Measurements from ENCODE around the gene ENTPD3. TPM values are rescaled to one million over a fixed set of nuclear protein-coding genes. Genes with fewer than 3 reads are reported as not detected.

The ENTPD3 gene
- total RNA-seq, 4 donors from 2014 or later: 2.1 to 5.7 (median 4.9) TPM

DNA sequence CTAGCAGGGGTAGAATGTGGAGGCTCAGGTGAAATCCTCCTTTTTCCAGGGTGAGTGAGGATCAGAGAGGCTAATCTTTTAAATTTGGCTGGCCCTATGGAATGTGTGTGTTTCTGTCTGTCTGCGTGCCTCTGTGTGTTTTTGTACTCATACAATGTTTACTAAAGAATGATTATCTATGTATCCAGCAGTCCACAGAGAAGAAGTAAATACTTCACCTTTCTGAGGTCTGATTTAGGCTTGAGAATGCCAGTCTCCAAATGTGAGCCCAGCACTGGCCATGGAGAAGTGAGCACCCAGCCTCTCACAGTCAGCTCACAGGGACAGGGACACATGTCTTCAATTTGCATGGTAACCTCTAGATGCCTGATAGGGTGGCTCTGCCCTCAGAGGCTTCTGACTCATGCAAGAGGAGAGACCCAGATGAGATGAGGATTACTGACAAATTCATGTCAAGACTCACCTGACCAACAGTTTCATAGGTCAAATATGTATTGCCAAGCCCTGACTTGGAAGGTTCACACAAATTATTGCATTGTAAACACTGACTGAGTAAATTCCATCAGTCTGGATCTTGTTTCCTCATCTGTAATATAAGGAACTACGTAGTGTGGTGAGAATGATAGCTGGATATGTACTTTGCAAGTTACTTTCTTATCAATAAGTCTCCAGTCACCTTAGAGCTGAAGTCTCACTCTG is 31.0 kb downstream of the ENTPD3 start:
- intact Hi-C loops (cut with DNase I): no loop called here
- no peak for TF ChIP-seq POLR2A (IDR thresholded peaks at IDR 0.05)
- TF ChIP-seq CTCF (IDR thresholded peaks at IDR 0.05): no peak
- no peaks in the 10 kb centered on the region for H3K9me3 ChIP-seq
- no peak overlapping the region for H3K4me3 ChIP-seq (replicated peaks in 1 of 3)
- no peak for DNase-seq
- no peaks in the 10 kb centered on the region for H3K36me3 ChIP-seq
- H3K27ac ChIP-seq: no peak overlapping the region
- no peaks in the 10 kb centered on the region for H3K4me1 ChIP-seq
- 89 to 90% methylated on average over 2 of the region's 2 CpGs for WGBS, 2 donors
- H3K27me3 ChIP-seq: no peaks in the 10 kb centered on the region

DNA sequence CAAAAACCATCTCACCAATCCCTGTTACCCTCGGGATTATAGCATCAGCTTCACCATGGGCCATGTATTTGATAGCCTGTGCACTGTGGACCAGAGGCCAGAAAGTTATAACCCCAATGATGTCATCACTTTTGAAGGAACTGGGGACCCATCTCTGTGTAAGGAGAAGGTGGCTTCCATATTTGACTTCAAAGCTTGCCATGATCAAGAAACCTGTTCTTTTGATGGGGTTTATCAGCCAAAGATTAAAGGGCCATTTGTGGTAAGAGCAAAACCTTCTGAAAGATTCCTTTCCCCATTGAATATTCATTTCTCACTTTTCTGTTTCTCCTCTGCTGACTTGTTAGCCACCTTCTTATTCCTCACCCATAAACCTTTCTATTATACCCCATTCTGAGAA is 35.9 kb downstream of the ENTPD3 start:
- H3K4me3 ChIP-seq (replicated peaks in 1 of 3): no peak overlapping the region
- H3K9me3 ChIP-seq: no peaks in the 10 kb centered on the region
- intact Hi-C loops (cut with DNase I): no loop called here
- no peaks in the 10 kb centered on the region for H3K36me3 ChIP-seq
- no peaks in the 10 kb centered on the region for H3K27me3 ChIP-seq
- DNase-seq: no peak
- no peaks in the 10 kb centered on the region for H3K4me1 ChIP-seq
- WGBS, 2 donors: 74 to 84% methylated on average over 1 of the region's 1 CpG
- TF ChIP-seq CTCF (IDR thresholded peaks at IDR 0.05): no peak
- TF ChIP-seq POLR2A (IDR thresholded peaks at IDR 0.05): no peak
- H3K27ac ChIP-seq: no peak overlapping the region

- TF ChIP-seq CTCF (IDR thresholded peaks at IDR 0.05) (no peak), POLR2A (IDR thresholded peaks at IDR 0.05) (peak in 1 of 2 donors; percentile 26)
- no peaks in the 10 kb centered on the region for H3K9me3 ChIP-seq
- no peaks in the 10 kb centered on the region for H3K36me3 ChIP-seq
Observed at GRCh38 chr3:40427045-40427669, 40.2 kb downstream of the ENTPD3 start.

GRCh38 chr3:40432793-40433192 is 45.8 kb downstream of the ENTPD3 start:
- intact Hi-C loops (cut with DNase I): no loop called here
- TF ChIP-seq CTCF (IDR thresholded peaks at IDR 0.05): no peak
- TF ChIP-seq POLR2A (IDR thresholded peaks at IDR 0.05): no peak
- no peaks in the 10 kb centered on the region for H3K36me3 ChIP-seq
- H3K9me3 ChIP-seq: no peaks in the 10 kb centered on the region
- no peak overlapping the region for H3K27ac ChIP-seq
- H3K27me3 ChIP-seq: no peaks in the 10 kb centered on the region
- H3K4me1 ChIP-seq: no peaks in the 10 kb centered on the region
- no peak overlapping the region for H3K4me3 ChIP-seq (replicated peaks in 1 of 3)
- DNase-seq: no peak
- WGBS, 2 donors: 84 to 87% methylated on average over 2 of the region's 2 CpGs

More at GRCh38 chr3:40427045-40427669, 40.2 kb downstream of the ENTPD3 start:
- Histone ChIP-seq H3K4me3 (replicated peaks in 1 of 3) (no peak overlapping the region), H3K27ac (peak overlapping the region in 2 of 3 donors; percentile 9 to 53), H3K4me1 (no peaks in the 10 kb centered on the region), H3K27me3 (no peaks in the 10 kb centered on the region)
- 45 to 54% methylated on average over 8 of the region's 8 CpGs for WGBS, 2 donors
- intact Hi-C loops (cut with DNase I): no loop called here
- peak; percentile 79 to 82 for DNase-seq

DNA sequence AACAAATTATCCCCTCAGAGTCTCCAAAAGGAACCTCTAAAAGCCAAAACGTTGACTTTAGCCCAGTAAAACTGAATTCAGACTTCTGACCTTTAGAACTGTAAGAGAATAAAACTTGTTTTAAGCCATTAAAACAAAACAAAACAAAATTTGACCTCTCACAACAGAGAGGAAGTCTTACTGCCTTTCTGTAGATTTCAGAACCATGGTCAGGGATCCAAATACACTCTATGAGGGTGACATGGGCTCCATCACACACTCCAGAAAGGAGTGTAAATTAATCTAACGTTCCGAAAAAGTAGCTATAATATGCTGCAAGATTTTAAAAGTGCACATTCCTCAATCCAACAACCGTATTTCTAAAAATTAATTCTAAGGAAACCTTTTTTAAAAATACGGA is 50.9 kb downstream of the ENTPD3 start:
- DNase-seq: no peak
- Histone ChIP-seq H3K9me3 (no peaks in the 10 kb centered on the region), H3K36me3 (no peaks in the 10 kb centered on the region), H3K4me3 (replicated peaks in 1 of 3) (no peak overlapping the region), H3K27ac (no peak overlapping the region), H3K27me3 (no peaks in the 10 kb centered on the region), H3K4me1 (no peaks in the 10 kb centered on the region)
- WGBS, 2 donors: 73 to 74% methylated on average over 5 of the region's 5 CpGs
- TF ChIP-seq POLR2A (IDR thresholded peaks at IDR 0.05): no peak
- TF ChIP-seq CTCF (IDR thresholded peaks at IDR 0.05): no peak
- intact Hi-C loops (cut with DNase I): no loop called here
